NT2/D1 (cell line): ENCODE measurements around the gene MATK.
A peak's percentile ranks its signal among the peaks of the same experiment; 100 is the strongest.

Source experiments
- DNase-seq: peaks from one replicate; pipeline ENCODE4 v3.0.0-alpha.2; 2011; ENCODE audit warnings: low read depth, low spot score
- H3K27me3 ChIP-seq: 2 replicates; pipeline ENCODE4 v1.6.0; 2011; ENCODE audit warnings: mild to moderate bottlenecking; ENCODE audit not compliant: insufficient read length, insufficient read depth
- H3K36me3 ChIP-seq: 2 replicates; pipeline ENCODE4 v1.6.1; 2011; ENCODE audit warnings: mild to moderate bottlenecking, low read length, mixed read lengths; ENCODE audit not compliant: insufficient read depth, insufficient read length
- H3K4me1 ChIP-seq: 2 replicates; pipeline ENCODE4 v1.5.1; 2011; ENCODE audit not compliant: insufficient read depth, insufficient read length
- H3K4me3 ChIP-seq: 2 replicates; pipeline ENCODE4 v1.5.1; 2011; ENCODE audit warnings: low read depth; ENCODE audit not compliant: insufficient read length
- H3K9ac ChIP-seq: 2 replicates; pipeline ENCODE4 v1.6.0; 2011; ENCODE audit warnings: low read depth; ENCODE audit not compliant: insufficient read length
- H3K9me3 ChIP-seq: 2 replicates; pipeline ENCODE4 v1.5.1; 2011; ENCODE audit warnings: mild to moderate bottlenecking, low read length; ENCODE audit not compliant: insufficient read depth
- SUZ12 ChIP-seq: IDR thresholded peaks from 2 replicates; pipeline ENCODE4 v1.6.1; 2011; ENCODE audit not compliant: insufficient read length, insufficient read depth; ENCODE audit errors: extremely low read depth
- YY1 ChIP-seq: IDR thresholded peaks from 2 replicates; pipeline ENCODE4 v1.6.1; 2011; ENCODE audit not compliant: insufficient read length, insufficient read depth
- ZNF274 ChIP-seq: IDR thresholded peaks from 2 replicates; pipeline ENCODE4 v1.6.1; 2011; ENCODE audit warnings: mild to moderate bottlenecking, low read depth, low read length

Gene MATK

GRCh38 chr19:3796358-3796757, 10.2 kb upstream of the MATK start:
- H3K4me3 ChIP-seq = no peak overlapping the region
- DNase-seq = no peak
- no peak for TF ChIP-seq SUZ12
- TF ChIP-seq ZNF274 = no peak
- TF ChIP-seq YY1 = no peak
- H3K9me3 ChIP-seq = peaks cover 11% of the 10 kb centered on the region
- no peak overlapping the region for H3K9ac ChIP-seq
- H3K36me3 ChIP-seq = no peaks in the 10 kb centered on the region
- H3K27me3 ChIP-seq = peaks cover 21% of the 10 kb centered on the region
- H3K4me1 ChIP-seq = no peaks in the 10 kb centered on the region

GRCh38 chr19:3793799-3794198, 7.6 kb upstream of the MATK start:
- H3K4me3 ChIP-seq = no peak overlapping the region
- H3K9me3 ChIP-seq = peaks cover 11% of the 10 kb centered on the region
- H3K9ac ChIP-seq = no peak overlapping the region
- no peaks in the 10 kb centered on the region for H3K36me3 ChIP-seq
- TF ChIP-seq ZNF274 (no peak), SUZ12 (no peak), YY1 (no peak)
- H3K4me1 ChIP-seq = no peaks in the 10 kb centered on the region
- DNase-seq = no peak
- no peaks in the 10 kb centered on the region for H3K27me3 ChIP-seq

- no peak overlapping the region for H3K9ac ChIP-seq
- H3K4me1 ChIP-seq = no peaks in the 10 kb centered on the region
- TF ChIP-seq SUZ12 (no peak), YY1 (no peak), ZNF274 (no peak)
- DNase-seq = no peak
- H3K36me3 ChIP-seq = no peaks in the 10 kb centered on the region
- peaks cover 11% of the 10 kb centered on the region for H3K9me3 ChIP-seq
- no peak overlapping the region for H3K4me3 ChIP-seq
- no peaks in the 10 kb centered on the region for H3K27me3 ChIP-seq
These were observed 5.9 kb upstream of the MATK start for GRCh38 chr19:3792114-3792513.

- Histone ChIP-seq H3K36me3 (no peaks in the 10 kb centered on the region), H3K27me3 (peaks cover 5% of the 10 kb centered on the region), H3K4me3 (no peak overlapping the region), H3K9me3 (peaks cover 1% of the 10 kb centered on the region), H3K4me1 (no peaks in the 10 kb centered on the region), H3K9ac (no peak overlapping the region)
- no peak for DNase-seq
- TF ChIP-seq SUZ12 = no peak
- no peak for TF ChIP-seq YY1
- no peak for TF ChIP-seq ZNF274
These were observed 4.8 kb upstream of the MATK start for GRCh38 chr19:3790941-3791340.

- peaks cover 11% of the 10 kb centered on the region for H3K27me3 ChIP-seq
- H3K4me3 ChIP-seq = no peak overlapping the region
- H3K4me1 ChIP-seq = peaks cover 4% of the 10 kb centered on the region
- no peaks in the 10 kb centered on the region for H3K9me3 ChIP-seq
- no peaks in the 10 kb centered on the region for H3K36me3 ChIP-seq
- no peak for DNase-seq
- TF ChIP-seq ZNF274 (no peak), SUZ12 (no peak), YY1 (no peak)
- no peak overlapping the region for H3K9ac ChIP-seq
These were observed 4.1 kb upstream of the MATK start for GRCh38 chr19:3790209-3790734.

GRCh38 chr19:3788996-3789778, 3.0 kb upstream of the MATK start:
- Histone ChIP-seq H3K4me1 (peaks cover 7% of the 10 kb centered on the region), H3K9ac (no peak overlapping the region), H3K4me3 (no peak overlapping the region), H3K36me3 (no peaks in the 10 kb centered on the region), H3K27me3 (peaks cover 11% of the 10 kb centered on the region), H3K9me3 (no peaks in the 10 kb centered on the region)
- TF ChIP-seq SUZ12 = no peak
- TF ChIP-seq ZNF274 = no peak
- no peak for TF ChIP-seq YY1
- no peak for DNase-seq

GRCh38 chr19:3785451-3785937, 687 bp downstream of the MATK start:
- no peaks in the 10 kb centered on the region for H3K36me3 ChIP-seq
- peaks cover 11% of the 10 kb centered on the region for H3K27me3 ChIP-seq
- H3K4me1 ChIP-seq = peaks cover 7% of the 10 kb centered on the region
- peak overlapping the region; percentile 91 for H3K4me3 ChIP-seq
- peak overlapping the region; percentile 90 for H3K9ac ChIP-seq
- no peak for TF ChIP-seq SUZ12
- TF ChIP-seq ZNF274 = no peak
- TF ChIP-seq YY1 = no peak
- no peaks in the 10 kb centered on the region for H3K9me3 ChIP-seq
- no peak for DNase-seq
